ENCODE data around the gene SYT1.

DNA sequence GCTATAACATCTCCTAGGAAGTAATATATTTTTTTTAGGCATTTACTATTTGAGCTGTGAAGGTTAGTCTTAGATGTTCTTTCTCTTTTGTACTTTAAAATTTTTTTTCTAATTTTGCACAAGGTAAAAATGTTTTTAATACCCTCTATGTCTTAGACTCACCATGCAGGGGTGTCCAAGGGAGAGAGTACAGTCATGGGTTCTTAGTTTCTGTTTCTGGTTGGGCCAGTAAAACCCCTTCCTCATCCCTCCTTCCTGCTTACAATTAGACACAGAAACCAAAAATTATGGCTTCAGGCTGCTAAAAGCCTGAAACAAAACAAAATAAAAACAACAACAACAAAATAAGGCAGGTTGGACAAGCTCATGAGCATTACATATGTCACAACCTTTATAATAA lies 193.0 kb downstream of the SYT1 start:
- TF ChIP-seq, protein P1, sequence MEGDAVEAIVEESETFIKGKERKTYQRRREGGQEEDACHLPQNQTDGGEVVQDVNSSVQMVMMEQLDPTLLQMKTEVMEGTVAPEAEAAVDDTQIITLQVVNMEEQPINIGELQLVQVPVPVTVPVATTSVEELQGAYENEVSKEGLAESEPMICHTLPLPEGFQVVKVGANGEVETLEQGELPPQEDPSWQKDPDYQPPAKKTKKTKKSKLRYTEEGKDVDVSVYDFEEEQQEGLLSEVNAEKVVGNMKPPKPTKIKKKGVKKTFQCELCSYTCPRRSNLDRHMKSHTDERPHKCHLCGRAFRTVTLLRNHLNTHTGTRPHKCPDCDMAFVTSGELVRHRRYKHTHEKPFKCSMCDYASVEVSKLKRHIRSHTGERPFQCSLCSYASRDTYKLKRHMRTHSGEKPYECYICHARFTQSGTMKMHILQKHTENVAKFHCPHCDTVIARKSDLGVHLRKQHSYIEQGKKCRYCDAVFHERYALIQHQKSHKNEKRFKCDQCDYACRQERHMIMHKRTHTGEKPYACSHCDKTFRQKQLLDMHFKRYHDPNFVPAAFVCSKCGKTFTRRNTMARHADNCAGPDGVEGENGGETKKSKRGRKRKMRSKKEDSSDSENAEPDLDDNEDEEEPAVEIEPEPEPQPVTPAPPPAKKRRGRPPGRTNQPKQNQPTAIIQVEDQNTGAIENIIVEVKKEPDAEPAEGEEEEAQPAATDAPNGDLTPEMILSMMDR (IDR thresholded peaks at IDR 0.05) = no peak
- no peak for TF ChIP-seq POLR2A (IDR thresholded peaks at IDR 0.05)

Data from uterus (tissue), 2 donors.